ENCODE data around the gene DGLUCY.
A peak's percentile ranks its signal among the peaks of the same experiment; 100 is the strongest.
"Not testable (repeated sequence)": the region's sequence is repeated elsewhere in the genome, so short reads cannot be mapped to it uniquely, and the experiment has no call there.

Gene DGLUCY

GRCh38 chr14:91171291-91171690 lies 57.4 kb downstream of the DGLUCY start:
- DNase-seq (ENCODE audit: insufficient read length, low spot score) (no peak), FAIRE-seq (no peak)
- no peak for TF ChIP-seq CTCF (IDR thresholded peaks at IDR 0.05; ENCODE audit: insufficient read depth, missing control alignments)

DNA sequence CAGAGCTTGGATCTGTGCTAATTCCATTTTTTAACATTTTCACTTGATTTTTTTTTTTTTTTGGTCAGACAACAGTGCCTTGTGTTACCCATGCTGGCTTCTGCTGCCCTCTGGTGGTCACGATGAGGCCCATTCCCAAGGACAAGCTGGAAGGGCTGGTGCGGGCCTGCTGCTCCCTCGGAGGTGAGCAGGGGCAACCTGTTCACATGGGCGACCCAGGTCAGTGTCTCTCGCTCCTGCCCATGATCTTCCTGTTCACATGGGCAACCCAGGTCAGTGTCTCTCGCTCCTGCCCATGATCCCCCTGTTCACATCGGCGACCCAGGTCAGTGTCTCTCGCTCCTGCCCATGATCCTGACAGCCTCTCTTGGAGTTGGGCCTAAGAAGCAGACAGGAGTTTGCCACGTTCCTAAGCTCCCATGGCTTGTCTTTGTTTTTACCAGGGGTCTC lies 59.4 kb downstream of the DGLUCY start:
- FAIRE-seq, result no peak
- peak; percentile 90 for TF ChIP-seq CTCF (IDR thresholded peaks at IDR 0.05; ENCODE audit: insufficient read depth, missing control alignments)
- peak; percentile 58 for DNase-seq (ENCODE audit: insufficient read length, low spot score)

GRCh38 chr14:91173904-91174303 lies 60.0 kb downstream of the DGLUCY start:
- DNase-seq (ENCODE audit: insufficient read length, low spot score) (no peak), FAIRE-seq (no peak)
- TF ChIP-seq CTCF (IDR thresholded peaks at IDR 0.05; ENCODE audit: insufficient read depth, missing control alignments), result no peak

GRCh38 chr14:91175291-91176201 lies 61.7 kb downstream of the DGLUCY start:
- no peak for TF ChIP-seq CTCF (IDR thresholded peaks at IDR 0.05; ENCODE audit: insufficient read depth, missing control alignments)
- no peak for FAIRE-seq
- DNase-seq (ENCODE audit: insufficient read length, low spot score), result no peak

GRCh38 chr14:91177073-91178034 lies 63.5 kb downstream of the DGLUCY start:
- FAIRE-seq (no peak), DNase-seq (ENCODE audit: insufficient read length, low spot score) (peak; percentile 42)

DNA sequence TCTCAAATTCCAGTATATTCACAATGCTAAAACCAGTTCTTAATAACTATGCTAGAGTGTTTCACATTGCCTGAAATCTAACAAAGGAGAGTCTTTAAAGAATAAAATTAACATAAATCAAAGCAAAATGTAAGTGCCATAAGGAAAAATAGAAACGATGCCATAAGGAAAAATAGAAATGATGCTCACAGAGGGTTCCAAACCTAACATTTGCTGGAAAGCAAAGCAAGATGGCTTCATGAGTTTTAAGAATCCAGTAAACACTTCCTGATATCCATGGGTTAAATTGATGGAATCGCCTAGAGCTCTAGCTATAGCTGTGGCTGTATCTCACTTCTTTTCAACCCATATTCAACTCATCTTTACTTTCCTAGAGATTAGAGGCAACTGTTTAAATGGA lies 66.7 kb downstream of the DGLUCY start:
- FAIRE-seq (no peak), DNase-seq (ENCODE audit: insufficient read length, low spot score) (no peak)
- no peak for TF ChIP-seq CTCF (IDR thresholded peaks at IDR 0.05; ENCODE audit: insufficient read depth, missing control alignments)

More at GRCh38 chr14:91177073-91178034, 63.5 kb downstream of the DGLUCY start:
- TF ChIP-seq CTCF (IDR thresholded peaks at IDR 0.05; ENCODE audit: insufficient read depth, missing control alignments), result peak; percentile 87

DNA sequence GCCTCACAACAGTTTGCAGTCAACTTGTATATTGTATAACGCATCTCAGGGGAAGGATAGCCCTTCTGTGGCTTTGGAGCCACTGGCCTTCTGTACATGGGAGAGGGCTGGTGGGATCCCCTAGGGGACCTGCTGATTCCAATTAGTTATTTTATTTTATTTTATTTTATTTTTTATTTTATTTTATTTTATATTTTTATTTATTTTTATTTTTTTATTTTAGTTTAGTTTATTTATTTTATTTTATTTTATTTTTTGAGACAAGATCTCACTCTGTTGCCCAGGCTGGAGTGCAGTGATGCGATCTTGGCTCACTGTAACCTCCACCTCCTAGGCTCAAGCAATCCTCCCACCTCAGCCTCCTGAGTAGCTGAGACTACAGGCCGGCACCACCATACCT lies 68.9 kb downstream of the DGLUCY start:
- FAIRE-seq, result not testable (repeated sequence)

More for the DNA sequence above, 68.9 kb downstream of the DGLUCY start:
- not testable (repeated sequence) for DNase-seq (ENCODE audit: insufficient read length, low spot score)

Measured in D721Med (cell line).